K562 (cell line): ENCODE data around the gene KLHL29. TPM values are rescaled to one million over a fixed set of nuclear protein-coding genes. Genes with fewer than 3 reads are reported as not detected.

Source experiments
- ATAC-seq: fragments of 200-7000 bp; cut with Tn5 transposase; 3 replicates; pipeline ENCODE4 v1.9.1; 2020; ENCODE audit warnings: moderate library complexity
- BruUV-seq: library from RNA; stranded (reverse); fragments of 400-500 nt; replicated peaks from 2 replicates; lab custom pipeline; 2021; lab: Mats Ljungman, UMichigan
- CTCF ChIA-PET: fragments of 300-600 bp; formaldehyde crosslinking; extraction: SDS; loops from one replicate; lab custom pipeline; 2021; ENCODE audit warnings: low intra/inter-chr PET ratio; lab: Yijun Ruan, JAX
- POLR2A ChIA-PET: fragments of 300-600, 350-650 bp; sonication (Branson Sonifier 250); formaldehyde crosslinking; extraction: SDS; loops from one replicate; lab custom pipeline; 2021; ENCODE audit warnings: antibody characterized with exemption, inconsistent platforms; lab: Yijun Ruan, JAX
- DNase-seq, 4 experiments: peaks; one replicate each; pipeline versions ENCODE4 v3.0.0 to v3.0.0-alpha.2; 2011 to 2018; ENCODE audit warnings: low spot score in 3 of 4, mixed read lengths in 3 of 4; ENCODE audit errors: extremely low read depth in 1 of 4
- FAIRE-seq: peaks from 2 replicates; lab custom pipeline; 2011; peaks lifted over from hg19 to GRCh38; lab: Jason Lieb, UNC
- H2AFZ ChIP-seq: 2 replicates; pipeline ENCODE4 v1.6.0; 2011; ENCODE audit warnings: low read depth, low read length, control low read depth, inconsistent platforms
- H3K27ac ChIP-seq: fragments of 200-600 bp; 3 replicates; pipeline ENCODE4 v1.8.0; 2011; ENCODE audit warnings: low read depth, mild to moderate bottlenecking, control low read depth, inconsistent platforms, low read length, moderate library complexity, mixed read lengths; ENCODE audit errors: extremely low read depth
- H3K27me3 ChIP-seq, 2 experiments: fragments of 300-600 bp in 1 of 2; 2 replicates in 1 of 2; 3 replicates in 1 of 2; pipeline versions ENCODE4 v1.6.0 to v1.8.0; 2011; ENCODE audit warnings: inconsistent platforms in 2 of 2, low read length in 2 of 2, mild to moderate bottlenecking in 1 of 2, mixed read lengths in 1 of 2, moderate library complexity in 1 of 2; ENCODE audit not compliant: control insufficient read depth in 2 of 2, insufficient read depth in 2 of 2
- H3K36me3 ChIP-seq: fragments of 300-600 bp; 3 replicates; pipeline ENCODE4 v1.8.0; 2011; ENCODE audit warnings: mild to moderate bottlenecking, low read length, inconsistent platforms; ENCODE audit not compliant: control insufficient read depth, insufficient read depth
- H3K4me1 ChIP-seq, 2 experiments: fragments of 200-600 bp in 1 of 2; replicated peaks in 1 of 2; 2 replicates in 1 of 2; 3 replicates in 1 of 2; pipeline versions ENCODE4 v1.5.1 to v1.8.0; 2011; ENCODE audit warnings: inconsistent platforms in 2 of 2, low read length in 2 of 2, mild to moderate bottlenecking in 1 of 2, mixed read lengths in 1 of 2, moderate library complexity in 1 of 2; ENCODE audit not compliant: control insufficient read depth in 2 of 2, insufficient read depth in 2 of 2
- H3K4me2 ChIP-seq: 2 replicates; pipeline ENCODE4 v1.6.1; 2011; ENCODE audit warnings: low read length, control low read depth, inconsistent platforms, mixed read lengths; ENCODE audit not compliant: insufficient read depth
- H3K4me3 ChIP-seq: fragments of 200-600 bp; sonication (generic), shearing (Covaris generic); 2 replicates; pipeline ENCODE4 v1.5.1; 2016; ENCODE audit warnings: control low read depth, inconsistent platforms
- H3K79me2 ChIP-seq: fragments of 200-600 bp; 3 replicates; pipeline ENCODE4 v1.8.0; 2011; ENCODE audit warnings: low read length, inconsistent platforms; ENCODE audit not compliant: control insufficient read depth, insufficient read depth
- H3K9ac ChIP-seq, 2 experiments: 2 replicates each; pipeline versions ENCODE4 v1.6.0 to v1.6.1; 2011; ENCODE audit warnings: low read depth in 2 of 2, low read length in 2 of 2, control low read depth in 1 of 2, inconsistent platforms in 1 of 2, mild to moderate bottlenecking in 1 of 2, mixed read lengths in 1 of 2; ENCODE audit not compliant: insufficient read depth in 1 of 2
- H3K9me1 ChIP-seq: one replicate; pipeline ENCODE4 v1.6.0; 2011; ENCODE audit warnings: inconsistent platforms, mild to moderate bottlenecking, low read length, moderate library complexity; ENCODE audit not compliant: control insufficient read depth, insufficient read depth
- H3K9me3 ChIP-seq: replicated peaks from 2 replicates; pipeline ENCODE4 v1.5.1; 2011; ENCODE audit warnings: low read depth, low read length, inconsistent platforms; ENCODE audit not compliant: control insufficient read depth, insufficient read depth
- H4K20me1 ChIP-seq: replicated peaks from 2 replicates; pipeline ENCODE4 v1.6.1; 2011; ENCODE audit warnings: low read length, inconsistent platforms, mixed read lengths; ENCODE audit not compliant: control insufficient read depth, insufficient read depth
- ARID3A ChIP-seq: IDR thresholded peaks from 2 replicates; pipeline ENCODE4 v1.6.1; 2012; ENCODE audit warnings: low read depth, low read length, improper control_type of control experiment, borderline replicate concordance
- ATF4 ChIP-seq: fragments of 450-650 bp; formaldehyde crosslinking; IDR thresholded peaks from 2 replicates; pipeline ENCODE4 v1.4.0; 2022; ENCODE audit warnings: mild to moderate bottlenecking, moderate library complexity
- BRF2 ChIP-seq: IDR thresholded peaks from 3 replicates; pipeline ENCODE4 v1.6.1; 2011; ENCODE audit warnings: borderline replicate concordance, mild to moderate bottlenecking; ENCODE audit not compliant: insufficient read length, insufficient read depth
- CBFA2T2 ChIP-seq: fragments of 450-650 bp; conservative IDR thresholded peaks from 2 replicates; pipeline ENCODE4 v1.6.1; 2017; ENCODE audit warnings: mild to moderate bottlenecking
- CBFB ChIP-seq: sonication (generic); formaldehyde crosslinking; IDR thresholded peaks from 2 replicates; pipeline ENCODE4 v1.4.0; 2020; ENCODE audit warnings: mild to moderate bottlenecking, missing genetic modification reagents
- CEBPG ChIP-seq, 3 experiments: fragments of 200-800 bp in 1 of 3; sonication (Bioruptor generic) in 1 of 3; sonication (generic) in 1 of 3; formaldehyde crosslinking in 1 of 3; IDR thresholded peaks in 2 of 3; conservative IDR thresholded peaks in 1 of 3; 2 replicates each; pipeline versions ENCODE4 v1.6.1 to v1.8.0; 2016 to 2022; ENCODE audit warnings: missing compliant biosample characterization in 2 of 3, missing genetic modification characterization in 2 of 3, mild to moderate bottlenecking in 1 of 3, missing genetic modification reagents in 1 of 3
- ELF2 ChIP-seq: fragments of 250-450 bp; sonication (Bioruptor Pico); IDR thresholded peaks from 2 replicates; pipeline ENCODE4 v1.5.0; 2021; ENCODE audit warnings: mild to moderate bottlenecking
- FOXA1 ChIP-seq: fragments of 450-650 bp; IDR thresholded peaks from 2 replicates; pipeline ENCODE4 v1.6.1; 2016; ENCODE audit warnings: mild to moderate bottlenecking, borderline replicate concordance
- HSF4 ChIP-seq: fragments of 250-450 bp; sonication (Bioruptor Pico); IDR thresholded peaks from 2 replicates; pipeline ENCODE4 v2.1.2; 2022; ENCODE audit warnings: mild to moderate bottlenecking, moderate library complexity, borderline replicate concordance
- MAFF ChIP-seq: IDR thresholded peaks from 2 replicates; pipeline ENCODE4 v1.6.1; 2012; ENCODE audit warnings: low read length, improper control_type of control experiment
- NFIC ChIP-seq: fragments of 450-650 bp; IDR thresholded peaks from 2 replicates; pipeline ENCODE4 v1.6.1; 2017; ENCODE audit warnings: mild to moderate bottlenecking, inconsistent platforms
- RBM39 ChIP-seq: fragments of 200-400 bp; formaldehyde crosslinking; optimal IDR thresholded peaks from 2 replicates; pipeline ENCODE3; 2018; ENCODE audit warnings: low read depth, low read length
- ZBTB34 ChIP-seq: fragments of 250-450 bp; sonication (Bioruptor Pico); IDR thresholded peaks from 2 replicates; pipeline ENCODE4 v1.8.0; 2021; ENCODE audit warnings: mild to moderate bottlenecking, moderate library complexity
- ZBTB7A ChIP-seq: IDR thresholded peaks from 2 replicates; pipeline ENCODE4 v1.6.1; 2011; ENCODE audit warnings: low read depth, mild to moderate bottlenecking, low read length, moderate library complexity, borderline replicate concordance; ENCODE audit not compliant: control insufficient read depth
- ZFX ChIP-seq: sonication (generic); formaldehyde crosslinking; IDR thresholded peaks from 2 replicates; pipeline ENCODE4 v1.8.0; 2022; ENCODE audit warnings: mild to moderate bottlenecking, missing genetic modification reagents, moderate library complexity
- ZNF143 ChIP-seq: sonication (generic); formaldehyde crosslinking; IDR thresholded peaks from 2 replicates; pipeline ENCODE4 v1.9.0; 2022; ENCODE audit warnings: mild to moderate bottlenecking, missing genetic modification reagents
- ZNF146 ChIP-seq: IDR thresholded peaks from one replicate; pipeline ENCODE4 v1.6.1; 2018; ENCODE audit warnings: missing compliant biosample characterization; ENCODE audit not compliant: unreplicated experiment
- ZNF253 ChIP-seq: fragments of 250-450 bp; sonication (Bioruptor Pico); conservative IDR thresholded peaks from 2 replicates; pipeline ENCODE4 v1.6.1; 2021; ENCODE audit warnings: mild to moderate bottlenecking
- WGBS: fragments of 100-300 bp; shearing (Covaris generic); methylation state at CpG from one replicate; pipeline ENCODE4 v1.1.6; 2016; ENCODE audit warnings: low coverage, mixed read lengths; ENCODE audit not compliant: insufficient coverage; ENCODE audit errors: missing lambda C conversion rate; 5-methylcytosine and 5-hydroxymethylcytosine counted together
- in situ Hi-C: fragments of 300-500 bp; cut with MboI; formaldehyde crosslinking; loops from 4 replicates; pipeline ENCODE4 v1.15.0; 2018; ENCODE audit warnings: inconsistent platforms, mixed read lengths
- intact Hi-C: fragments of 100-400 bp; cut with micrococcal nuclease; formaldehyde crosslinking; loops from 2 replicates; pipeline ENCODE4 v1.14.2; 2022
- polyA plus RNA-seq, 8 experiments: library from polyadenylated mRNA; depleted of rRNA in 4 of 8; stranded (reverse) in 5 of 8; unstranded in 3 of 8; fragments of >200 nt; fragmentation: Nextera tagmentation in 2 of 8; fragmentation: Illumina TruSeq in 1 of 8; extraction: Ambion mirVana in 2 of 8; extraction: Trizol in 1 of 8; gene quantifications; 2 replicates each; pipeline versions ENCODE4 v1.2.1 to v1.2.3, GENCODE V29; 2011 to 2014; ENCODE audit warnings: inconsistent platforms in 1 of 8, missing spikeins in 1 of 8
- total RNA-seq, 7 experiments: library from RNA; depleted of rRNA in 6 of 7; stranded (reverse); fragments of >200 nt in 6 of 7; fragmentation: Illumina TruSeq in 2 of 7; extraction: Trizol in 2 of 7; gene quantifications; 2 replicates each; pipeline versions ENCODE4 v1.2.1 to v1.2.3, GENCODE V29; 2011 to 2021; ENCODE audit warnings: low replicate concordance in 1 of 7

KLHL29 gene
- total and polyA plus RNA-seq, 9 of the 15 experiments (the other 6 are each of a cell fraction or from before 2014, with no cell fraction given) = 0.03 to 0.31 (median 0.08) TPM; not detected in 1

GRCh38 chr2:23534771-23535170 is 149.8 kb downstream of the KLHL29 start:
- Histone ChIP-seq H3K4me2 (no peak overlapping the region), H3K4me3 (no peak overlapping the region), H2AFZ (no peak overlapping the region), H3K27ac (no peak overlapping the region), H3K9me1 (no peaks in the 10 kb centered on the region), H4K20me1 (peaks cover 4% of the 10 kb centered on the region; the same call in 1 of the 2 replicates), H3K9me3 (no peaks in the 10 kb centered on the region), H3K79me2 (no peaks in the 10 kb centered on the region), H3K4me1 (no peaks in the 10 kb centered on the region; a peak in 1 of 5 replicates), H3K36me3 (no peaks in the 10 kb centered on the region), H3K9ac (no peak overlapping the region), H3K27me3 (peaks cover 38 to 65% of the 10 kb centered on the region in 2 experiments)
- FAIRE-seq (no peak), DNase-seq (no peak), ATAC-seq (no peak)
- intact Hi-C loops = no loop called here
- in situ Hi-C loops = no loop called here
- WGBS = 5% methylated on average over 2 of the region's 2 CpGs
- CTCF ChIA-PET = no interaction called here
- no TSS peak for BruUV-seq
- POLR2A ChIA-PET = interaction anchor here (0.6 kb wide), 1 partner anchor 82 kb away, joined by 3 read pairs; no protein-coding TSS in a partner anchor
- TF ChIP-seq ZNF146 (CRISPR knock-in tag) (no peak), ZBTB7A (no peak), BRF2 (no peak), ELF2 (CRISPR knock-in tag) (no peak), CBFA2T2 (no peak), ZFX (CRISPR knock-in tag) (no peak), ZBTB34 (CRISPR knock-in tag) (no peak), NFIC (no peak), HSF4 (no peak), ARID3A (no peak), CBFB (CRISPR knock-in tag) (no peak), ZNF253 (CRISPR knock-in tag) (no peak), CEBPG (CRISPR knock-in tag; IDR thresholded peaks at IDR 0.05) (no peak), CEBPG (tag; conservative IDR thresholded peaks at IDR 0.05 in 1 of 2, IDR thresholded peaks at IDR 0.05 in 1 of 2) (no peak), RBM39 (no peak), MAFF (no peak), FOXA1 (no peak), ZNF143 (CRISPR knock-in tag) (no peak), ATF4 (CRISPR knock-in tag) (no peak)
